ENCODE results near the gene MRPL39.

The MRPL39 gene

GRCh38 chr21:25536752-25537151, 70.5 kb downstream of the MRPL39 start:
- H3K27ac ChIP-seq = no peak overlapping the region
- no peak for TF ChIP-seq ZFX (IDR thresholded peaks at IDR 0.05)
- TF ChIP-seq, protein P1, sequence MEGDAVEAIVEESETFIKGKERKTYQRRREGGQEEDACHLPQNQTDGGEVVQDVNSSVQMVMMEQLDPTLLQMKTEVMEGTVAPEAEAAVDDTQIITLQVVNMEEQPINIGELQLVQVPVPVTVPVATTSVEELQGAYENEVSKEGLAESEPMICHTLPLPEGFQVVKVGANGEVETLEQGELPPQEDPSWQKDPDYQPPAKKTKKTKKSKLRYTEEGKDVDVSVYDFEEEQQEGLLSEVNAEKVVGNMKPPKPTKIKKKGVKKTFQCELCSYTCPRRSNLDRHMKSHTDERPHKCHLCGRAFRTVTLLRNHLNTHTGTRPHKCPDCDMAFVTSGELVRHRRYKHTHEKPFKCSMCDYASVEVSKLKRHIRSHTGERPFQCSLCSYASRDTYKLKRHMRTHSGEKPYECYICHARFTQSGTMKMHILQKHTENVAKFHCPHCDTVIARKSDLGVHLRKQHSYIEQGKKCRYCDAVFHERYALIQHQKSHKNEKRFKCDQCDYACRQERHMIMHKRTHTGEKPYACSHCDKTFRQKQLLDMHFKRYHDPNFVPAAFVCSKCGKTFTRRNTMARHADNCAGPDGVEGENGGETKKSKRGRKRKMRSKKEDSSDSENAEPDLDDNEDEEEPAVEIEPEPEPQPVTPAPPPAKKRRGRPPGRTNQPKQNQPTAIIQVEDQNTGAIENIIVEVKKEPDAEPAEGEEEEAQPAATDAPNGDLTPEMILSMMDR (conservative IDR thresholded peaks at IDR 0.05) = no peak

GRCh38 chr21:25535849-25536248, 71.4 kb downstream of the MRPL39 start:
- no peak overlapping the region for H3K27ac ChIP-seq
- TF ChIP-seq ZFX (IDR thresholded peaks at IDR 0.05) = no peak
- TF ChIP-seq, protein P1 (conservative IDR thresholded peaks at IDR 0.05) = no peak

All from C4-2B (cell line).